HG02852 (cell line): Measurements from ENCODE around the gene ETFDH.
"Not testable (repeated sequence)": the region's sequence is repeated elsewhere in the genome, so short reads cannot be mapped to it uniquely, and the experiment has no call there.

Experiments
- ATAC-seq: cut with Tn5 transposase; IDR thresholded peaks from one replicate; pipeline ENCODE4 v1.9.1; 2021; ENCODE audit warnings: mild to moderate bottlenecking, moderate library complexity; ENCODE audit not compliant: unreplicated experiment

Gene ETFDH

DNA sequence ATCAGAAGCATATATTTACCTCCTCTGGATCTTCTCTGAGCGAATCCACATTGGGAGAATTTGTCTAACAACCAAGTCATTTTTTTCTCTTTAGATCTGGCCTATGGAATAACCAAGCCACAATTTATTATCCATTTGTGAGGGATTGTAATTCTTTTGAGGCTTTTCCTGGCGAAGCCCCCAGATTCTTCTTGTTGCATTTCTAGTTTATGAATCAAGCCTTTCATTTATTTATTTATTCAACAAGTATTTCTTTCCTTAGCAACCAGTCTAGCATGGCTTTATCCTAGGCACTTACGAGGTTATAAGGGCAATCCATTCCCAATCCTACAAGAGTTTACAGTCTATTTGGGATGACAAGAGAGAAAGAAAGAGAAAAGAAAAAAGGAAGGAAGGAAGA is 78.3 kb downstream of the ETFDH start:
- ATAC-seq = no peak

GRCh38 chr4:158754385-158755180 is 82.5 kb downstream of the ETFDH start:
- ATAC-seq = no peak

DNA sequence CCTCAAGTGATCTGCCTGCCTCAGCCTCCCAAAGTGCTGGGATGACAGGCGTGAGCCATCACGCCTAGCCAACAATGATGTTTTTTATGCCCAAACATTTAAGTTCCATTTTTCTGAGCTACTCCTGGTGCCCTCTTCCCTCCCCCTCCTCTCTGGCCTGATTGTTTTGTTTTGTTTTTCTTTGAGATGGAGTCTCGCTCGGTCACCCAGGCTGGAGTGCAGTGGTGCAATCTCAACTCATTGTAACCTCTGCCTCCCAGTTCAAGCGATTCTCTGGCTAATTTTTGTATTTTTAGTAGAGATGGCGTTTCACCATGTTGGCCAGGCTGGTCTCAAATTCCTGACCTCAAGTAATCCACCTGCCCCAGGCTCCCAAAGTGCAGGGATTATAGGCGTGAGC is 83.7 kb downstream of the ETFDH start:
- not testable (repeated sequence) for ATAC-seq

GRCh38 chr4:158756588-158756987 is 84.5 kb downstream of the ETFDH start:
- no peak for ATAC-seq

GRCh38 chr4:158758142-158758541 is 86.0 kb downstream of the ETFDH start:
- ATAC-seq = no peak

DNA sequence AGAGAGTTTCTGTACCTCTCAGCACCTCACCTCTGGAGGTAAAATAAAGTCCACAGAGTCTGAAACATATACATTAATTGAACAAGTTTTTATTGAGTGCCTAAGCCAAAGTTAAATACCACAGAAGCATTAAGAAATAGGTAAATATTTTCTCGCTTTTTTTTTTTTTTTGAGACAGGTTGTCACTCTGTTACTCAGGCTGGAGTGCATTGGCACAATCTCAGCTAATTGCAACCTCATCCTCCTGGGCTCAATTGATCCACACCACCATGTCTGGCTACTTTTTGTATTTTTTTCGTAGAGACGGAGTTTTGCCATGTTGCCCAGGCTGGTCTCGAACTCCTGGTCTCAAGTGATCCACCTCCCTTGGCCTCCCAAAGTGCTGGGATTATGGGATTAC is 86.6 kb downstream of the ETFDH start:
- no peak for ATAC-seq
